B cell (primary cell): ENCODE measurements around the gene LRRC32. TPM values are rescaled to one million over a fixed set of nuclear protein-coding genes. Genes with fewer than 3 reads are reported as not detected.
A peak's percentile ranks its signal among the peaks of the same experiment; 100 is the strongest.

Experiments
- ATAC-seq: fragments of 200-7000 bp; cut with Tn5 transposase; one replicate; pipeline ENCODE4 v1.10.0; 2021; ENCODE audit warnings: low read depth, mild to moderate bottlenecking, moderate number of reproducible peaks, moderate library complexity
- CTCF ChIA-PET: fragments of 350-600 bp; sonication (Branson Sonifier 250); formaldehyde crosslinking; loops from one replicate; lab custom pipeline; 2021; ENCODE audit warnings: antibody characterized with exemption, inconsistent platforms; lab: Charles Lee
- POLR2A ChIA-PET: fragments of 350-600 bp; sonication (Branson Sonifier 250); formaldehyde crosslinking; loops from one replicate; lab custom pipeline; 2021; ENCODE audit warnings: antibody characterized with exemption; lab: Charles Lee
- DNase-seq: peaks from one replicate; pipeline ENCODE4 v3.0.0; 2013
- H2AFZ ChIP-seq: 2 replicates; pipeline ENCODE4 v1.6.1; 2012; ENCODE audit warnings: mild to moderate bottlenecking, low read depth, low read length; ENCODE audit not compliant: insufficient read depth, poor library complexity, severe bottlenecking
- H3K27ac ChIP-seq, 2 donors: 1 replicate in 1 of 2; 2 replicates in 1 of 2; pipeline ENCODE4 v1.5.1; 2012 to 2013; ENCODE audit warnings: low read length in 2 of 2, mild to moderate bottlenecking in 2 of 2, moderate library complexity in 1 of 2
- H3K27me3 ChIP-seq, 4 experiments: fragments of 200-600 bp in 1 of 4; sonication (generic) in 1 of 4; replicated peaks in 1 of 4; 1 replicate in 2 of 4; 2 replicates in 2 of 4; pipeline versions ENCODE4 v1.6.1 to v1.7.0; 2013 to 2016; ENCODE audit warnings: low read length in 3 of 4, mild to moderate bottlenecking in 2 of 4, mixed read lengths in 1 of 4, moderate library complexity in 1 of 4; ENCODE audit not compliant: insufficient read depth in 4 of 4, control insufficient read depth in 3 of 4; ENCODE audit errors: control extremely low read depth in 1 of 4
- H3K36me3 ChIP-seq, 2 experiments: replicated peaks in 1 of 2; 1 replicate in 1 of 2; 2 replicates in 1 of 2; pipeline versions ENCODE4 v1.6.1 to v1.7.1; 2013; ENCODE audit warnings: low read length in 1 of 2; ENCODE audit not compliant: insufficient read depth in 2 of 2, control insufficient read depth in 1 of 2; ENCODE audit errors: control extremely low read depth in 1 of 2, extremely low read depth in 1 of 2
- H3K4me1 ChIP-seq, 2 donors: fragments of 200-600 bp in 1 of 2; sonication (generic) in 1 of 2; 1 replicate in 1 of 2; 2 replicates in 1 of 2; pipeline versions ENCODE4 v1.5.1 to v1.6.1; 2013 to 2017; ENCODE audit warnings: low read length in 2 of 2; ENCODE audit not compliant: control insufficient read depth in 2 of 2, insufficient read depth in 2 of 2
- H3K4me2 ChIP-seq: replicated peaks from 2 replicates; pipeline ENCODE3; 2012; ENCODE audit warnings: mild to moderate bottlenecking, low read depth, low read length; ENCODE audit not compliant: poor library complexity, severe bottlenecking
- H3K4me3 ChIP-seq, 5 experiments: fragments of 200-600 bp in 1 of 5; sonication (generic) in 1 of 5; 1 replicate in 3 of 5; 2 replicates in 2 of 5; pipeline versions ENCODE4 v1.5.1 to v1.7.0; 2011 to 2016; ENCODE audit warnings: low read length in 4 of 5, mild to moderate bottlenecking in 4 of 5, low read depth in 2 of 5, control low read depth in 1 of 5, moderate library complexity in 1 of 5; ENCODE audit not compliant: insufficient read depth in 1 of 5; ENCODE audit errors: control extremely low read depth in 1 of 5, extremely low read depth in 1 of 5
- H3K79me2 ChIP-seq: fragments of 200-600 bp; sonication (generic); one replicate; pipeline ENCODE4 v1.6.0; 2016; ENCODE audit warnings: low read length; ENCODE audit not compliant: control insufficient read depth, insufficient read depth
- H3K9ac ChIP-seq: fragments of 200-600 bp; sonication (generic); 2 replicates; pipeline ENCODE4 v1.6.1; 2017; ENCODE audit warnings: mild to moderate bottlenecking, low read length, moderate library complexity
- H3K9me3 ChIP-seq, 3 donors: one replicate each; pipeline versions ENCODE4 v1.6.1 to v1.7.1; 2013; ENCODE audit warnings: low read length in 2 of 3; ENCODE audit not compliant: control insufficient read depth in 2 of 3, insufficient read depth in 1 of 3; ENCODE audit errors: control extremely low read depth in 1 of 3
- H4K20me1 ChIP-seq: 2 replicates; pipeline ENCODE4 v1.6.0; 2012; ENCODE audit warnings: mild to moderate bottlenecking, low read length; ENCODE audit not compliant: insufficient read depth, control insufficient read depth, poor library complexity, severe bottlenecking
- H3K27ac Mint-ChIP-seq: one replicate; pipeline ENCODE4 v1.8.0; 2021; ENCODE audit warnings: mixed read lengths
- H3K27me3 Mint-ChIP-seq: one replicate; pipeline ENCODE4 v1.8.0; 2021; ENCODE audit warnings: mixed read lengths
- H3K4me1 Mint-ChIP-seq: one replicate; pipeline ENCODE4 v1.8.0; 2021; ENCODE audit warnings: mixed read lengths
- H3K4me3 Mint-ChIP-seq: one replicate; pipeline ENCODE4 v1.8.0; 2021; ENCODE audit warnings: mixed read lengths
- H3K9me3 Mint-ChIP-seq: one replicate; pipeline ENCODE4 v1.8.0; 2022; ENCODE audit warnings: mixed read lengths; ENCODE audit not compliant: insufficient read depth
- EZH2 ChIP-seq: IDR thresholded peaks from 2 replicates; pipeline ENCODE4 v1.6.1; 2012; ENCODE audit warnings: borderline replicate concordance, low read depth, mild to moderate bottlenecking, moderate library complexity, low read length; ENCODE audit not compliant: insufficient read depth, poor library complexity, severe bottlenecking
- WGBS: methylation state at CpG from one replicate; pipeline ENCODE4 v1.1.5; 2013; ENCODE audit warnings: missing lambda C conversion rate; ENCODE audit not compliant: insufficient coverage; 5-methylcytosine and 5-hydroxymethylcytosine counted together
- intact Hi-C: fragments of 100-400 bp; cut with micrococcal nuclease; formaldehyde crosslinking; loops from one replicate; pipeline ENCODE4 v1.10.0; 2022
- polyA plus RNA-seq: library from polyadenylated mRNA; depleted of rRNA; stranded (reverse); fragments of >200 nt; gene quantifications from 2 replicates; pipeline ENCODE4 v1.2.3, GENCODE V29; 2012
- total RNA-seq, 2 donors: library from RNA; stranded (reverse); fragments of 120-200 nt in 1 of 2; gene quantifications; 1 replicate in 1 of 2; 2 replicates in 1 of 2; pipeline versions ENCODE4 v1.2.3 to v1.2.4, GENCODE V29; 2013 to 2022
- TF ChIP-seq, protein P1 (sequence below): fragments of 200-600 bp; IDR thresholded peaks from one replicate; pipeline ENCODE4 v1.8.0; 2022; ENCODE audit warnings: antibody characterized with exemption, mild to moderate bottlenecking

Gene LRRC32
- total and polyA plus RNA-seq, 2 donors (not counting 1 experiment from before 2014, with no cell fraction given): 0.60 to 1.4 TPM

DNA sequence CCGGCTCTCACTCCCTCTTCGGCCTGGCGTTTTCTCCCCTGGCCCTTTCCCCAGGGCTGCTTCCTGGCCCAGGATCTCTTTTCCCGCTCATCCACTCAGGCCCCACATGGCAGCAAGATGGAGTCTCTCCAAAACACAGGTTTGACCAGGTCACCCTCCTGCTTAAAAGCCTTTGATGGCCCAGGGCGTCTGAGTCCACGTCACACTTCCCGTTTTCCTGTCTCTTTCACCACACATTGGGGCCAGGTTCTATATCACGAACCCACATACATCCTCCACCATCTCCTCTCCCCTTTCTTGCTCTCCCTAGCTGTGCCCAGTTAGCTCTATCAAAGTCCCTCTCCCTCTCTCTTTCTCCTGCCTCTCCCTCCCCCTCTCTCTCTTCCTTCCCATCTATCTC, 7.8 kb upstream of the LRRC32 start:
- Mint-ChIP-seq H3K27me3 (peaks cover 55% of the 10 kb centered on the region), H3K4me1 (peaks cover 61% of the 10 kb centered on the region), H3K9me3 (no peaks in the 10 kb centered on the region), H3K27ac (peak overlapping the region; percentile 54), H3K4me3 (no peak overlapping the region)
- POLR2A ChIA-PET: no interaction called here
- no peak overlapping the region for H3K4me2 ChIP-seq
- peaks cover 9% of the 10 kb centered on the region for H4K20me1 ChIP-seq
- H2AFZ ChIP-seq: no peak overlapping the region
- CTCF ChIA-PET: interaction anchor here (1.2 to 14.3 kb wide), 6 partner anchors 15 to 100 kb away, joined by 3 to 224 read pairs (median 13); no protein-coding TSS in a partner anchor
- WGBS: 43% methylated on average over 8 of the region's 8 CpGs
- no peak overlapping the region for H3K4me3 ChIP-seq
- peaks cover 0 to 4% (median 0%) of the 10 kb centered on the region in 3 donors for H3K9me3 ChIP-seq
- H3K36me3 ChIP-seq: no peaks in the 10 kb centered on the region
- peaks cover 0 to 72% (median 18%) of the 10 kb centered on the region in 4 experiments for H3K27me3 ChIP-seq
- no peaks in the 10 kb centered on the region for H3K79me2 ChIP-seq
- TF ChIP-seq, protein P1, sequence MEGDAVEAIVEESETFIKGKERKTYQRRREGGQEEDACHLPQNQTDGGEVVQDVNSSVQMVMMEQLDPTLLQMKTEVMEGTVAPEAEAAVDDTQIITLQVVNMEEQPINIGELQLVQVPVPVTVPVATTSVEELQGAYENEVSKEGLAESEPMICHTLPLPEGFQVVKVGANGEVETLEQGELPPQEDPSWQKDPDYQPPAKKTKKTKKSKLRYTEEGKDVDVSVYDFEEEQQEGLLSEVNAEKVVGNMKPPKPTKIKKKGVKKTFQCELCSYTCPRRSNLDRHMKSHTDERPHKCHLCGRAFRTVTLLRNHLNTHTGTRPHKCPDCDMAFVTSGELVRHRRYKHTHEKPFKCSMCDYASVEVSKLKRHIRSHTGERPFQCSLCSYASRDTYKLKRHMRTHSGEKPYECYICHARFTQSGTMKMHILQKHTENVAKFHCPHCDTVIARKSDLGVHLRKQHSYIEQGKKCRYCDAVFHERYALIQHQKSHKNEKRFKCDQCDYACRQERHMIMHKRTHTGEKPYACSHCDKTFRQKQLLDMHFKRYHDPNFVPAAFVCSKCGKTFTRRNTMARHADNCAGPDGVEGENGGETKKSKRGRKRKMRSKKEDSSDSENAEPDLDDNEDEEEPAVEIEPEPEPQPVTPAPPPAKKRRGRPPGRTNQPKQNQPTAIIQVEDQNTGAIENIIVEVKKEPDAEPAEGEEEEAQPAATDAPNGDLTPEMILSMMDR: no peak
- TF ChIP-seq EZH2: no peak
- H3K9ac ChIP-seq: no peak overlapping the region
- DNase-seq (peak; percentile 43), ATAC-seq (no peak)
- intact Hi-C loops: loop anchor here (5.0 kb wide), 1 partner anchor 296 kb away; the partner anchor contains the start of genes GVQW3 and THAP12
- peaks cover 45% of the 10 kb centered on the region in 2 donors for H3K4me1 ChIP-seq
- no peak overlapping the region for H3K27ac ChIP-seq

DNA sequence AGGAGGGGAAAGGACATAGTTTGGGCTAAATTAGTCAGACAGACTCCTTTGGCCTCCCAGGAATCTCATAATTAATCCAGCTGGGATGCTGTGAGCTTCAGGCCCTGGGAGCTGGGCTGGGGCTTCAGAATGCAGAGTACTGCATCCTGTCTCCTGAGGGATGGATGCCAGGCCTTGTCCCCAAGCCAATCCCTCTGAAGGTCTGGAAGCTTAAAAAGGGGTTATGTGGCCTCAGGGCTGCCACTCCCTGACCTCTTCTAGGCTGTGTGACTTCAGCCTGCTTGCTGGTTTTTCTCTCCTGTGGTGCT, 6.9 kb upstream of the LRRC32 start:
- no peak for ATAC-seq
- Mint-ChIP-seq H3K27me3 (peaks cover 47% of the 10 kb centered on the region), H3K4me3 (no peak overlapping the region), H3K4me1 (peaks cover 61% of the 10 kb centered on the region), H3K9me3 (no peaks in the 10 kb centered on the region), H3K27ac (peak overlapping the region; percentile 42)
- Histone ChIP-seq H3K27me3 (peaks cover 0 to 64% (median 15%) of the 10 kb centered on the region in 4 experiments), H3K36me3 (no peaks in the 10 kb centered on the region), H3K79me2 (no peaks in the 10 kb centered on the region), H3K4me2 (no peak overlapping the region), H3K9ac (no peak overlapping the region), H3K4me1 (peaks cover 44 to 48% of the 10 kb centered on the region in 2 donors), H3K27ac (no peak overlapping the region), H2AFZ (no peak overlapping the region), H4K20me1 (peaks cover 13% of the 10 kb centered on the region), H3K9me3 (peaks cover 0 to 4% (median 0%) of the 10 kb centered on the region in 3 donors), H3K4me3 (no peak overlapping the region)
- no peak for DNase-seq
- no peak for TF ChIP-seq EZH2
- TF ChIP-seq, protein P1: no peak
- intact Hi-C loops: loop anchor here (5.0 kb wide), 1 partner anchor 295 kb away; the partner anchor contains the start of genes GVQW3 and THAP12
- CTCF ChIA-PET: interaction anchor here (1.2 to 14.3 kb wide), 4 partner anchors 39 to 99 kb away, joined by 5 to 224 read pairs (median 22); no protein-coding TSS in a partner anchor
- POLR2A ChIA-PET: no interaction called here
